T-helper 1 cell treated with Interleukin-12 subunit alpha and Interleukin-12 subunit beta and Interleukin-4 antibody, amounts not matched to agents 30 ng/mL and 1 ng/mL, for 36 hours (primary cell): ENCODE data around the gene MESD. TPM values are rescaled to one million over a fixed set of nuclear protein-coding genes. Genes with fewer than 3 reads are reported as not detected.

Experiments used
- intact Hi-C: fragments of 100-400 bp; cut with micrococcal nuclease; formaldehyde crosslinking; loops from one replicate; pipeline ENCODE4 v1.15.1; 2024
- total RNA-seq: library from RNA; stranded (reverse); gene quantifications from 2 replicates; pipeline ENCODE4 v1.2.3, GENCODE V29; 2022

MESD gene
- total RNA-seq, 1 donor from 2014 or later, result 37.6 TPM

GRCh38 chr15:80992006-80992405, 2.4 kb upstream of the MESD start:
- intact Hi-C loops, result loop anchor here (5.0 kb wide), 1 partner anchor 410 kb away; no protein-coding TSS in a partner anchor

- intact Hi-C loops, result loop anchor here (2.0 to 5.0 kb wide), 2 partner anchors 411 to 1069 kb away; no protein-coding TSS in a partner anchor
Measured at GRCh38 chr15:80991421-80991820, 1.8 kb upstream of the MESD start.

- intact Hi-C loops, result loop anchor here (2.0 to 5.0 kb wide), 2 partner anchors 411 to 1068 kb away; no protein-coding TSS in a partner anchor
Measured at GRCh38 chr15:80990955-80991354, 1.3 kb upstream of the MESD start.

GRCh38 chr15:80989081-80989517, 520 bp downstream of the MESD start:
- intact Hi-C loops, result loop anchor here (1.0 to 10.0 kb wide), 7 partner anchors 11 to 1274 kb away; partner anchors contain the start of genes EFL1, FAH, SAXO2 and STARD5

GRCh38 chr15:80988148-80988796, 1.3 kb downstream of the MESD start:
- intact Hi-C loops, result loop anchor here (2.0 to 10.0 kb wide), 4 partner anchors 183 to 1275 kb away; partner anchors contain the start of genes EFL1 and SAXO2

GRCh38 chr15:80986487-80986886, 3.1 kb downstream of the MESD start:
- intact Hi-C loops, result loop anchor here (5.0 to 10.0 kb wide), 2 partner anchors 182 to 294 kb away; no protein-coding TSS in a partner anchor

- intact Hi-C loops, result loop anchor here (5.0 to 10.0 kb wide), 2 partner anchors 181 to 294 kb away; no protein-coding TSS in a partner anchor
Measured at GRCh38 chr15:80985981-80986380, 3.6 kb downstream of the MESD start.

- intact Hi-C loops, result loop anchor here (5.0 to 10.0 kb wide), 2 partner anchors 180 to 293 kb away; no protein-coding TSS in a partner anchor
Measured at GRCh38 chr15:80984856-80985255, 4.8 kb downstream of the MESD start.

GRCh38 chr15:80982839-80983238, 6.8 kb downstream of the MESD start:
- intact Hi-C loops, result loop anchor here (10.0 kb wide), 1 partner anchor 178 kb away; no protein-coding TSS in a partner anchor

GRCh38 chr15:80982205-80982604, 7.4 kb downstream of the MESD start:
- intact Hi-C loops, result loop anchor here (10.0 kb wide), 1 partner anchor 177 kb away; no protein-coding TSS in a partner anchor

GRCh38 chr15:80979538-80980200, 9.9 kb downstream of the MESD start:
- intact Hi-C loops, result loop anchor here (10.0 kb wide), 1 partner anchor 175 kb away; no protein-coding TSS in a partner anchor

- intact Hi-C loops, result no loop called here
Measured at GRCh38 chr15:80978685-80979329, 10.8 kb downstream of the MESD start.

- intact Hi-C loops, result loop anchor here (1.0 kb wide), 2 partner anchors 129 to 289 kb away; no protein-coding TSS in a partner anchor
Measured at GRCh38 chr15:80977627-80978036, 12.0 kb downstream of the MESD start.

GRCh38 chr15:80976851-80977250, 12.8 kb downstream of the MESD start:
- intact Hi-C loops, result loop anchor here (1.0 kb wide), 2 partner anchors 129 to 289 kb away; no protein-coding TSS in a partner anchor

- intact Hi-C loops, result no loop called here
Measured at GRCh38 chr15:80974914-80975313, 14.7 kb downstream of the MESD start.

- intact Hi-C loops, result no loop called here
Measured at GRCh38 chr15:80972276-80972675, 17.3 kb downstream of the MESD start.

GRCh38 chr15:80971143-80971542, 18.5 kb downstream of the MESD start:
- intact Hi-C loops, result no loop called here

GRCh38 chr15:80970658-80971057, 19.0 kb downstream of the MESD start:
- intact Hi-C loops, result loop anchor here (1.0 kb wide), 4 partner anchors 194 to 551 kb away; no protein-coding TSS in a partner anchor

- intact Hi-C loops, result loop anchor here (1.0 kb wide), 4 partner anchors 194 to 551 kb away; no protein-coding TSS in a partner anchor
Measured at GRCh38 chr15:80970018-80970657, 19.5 kb downstream of the MESD start.

GRCh38 chr15:80969316-80969715, 20.3 kb downstream of the MESD start:
- intact Hi-C loops, result no loop called here
